ENCODE measurements around the gene ALPI.
A peak's percentile ranks its signal among the peaks of the same experiment; 100 is the strongest.
"Not testable (repeated sequence)": the region's sequence is repeated elsewhere in the genome, so short reads cannot be mapped to it uniquely, and the experiment has no call there.

The ALPI gene

DNA sequence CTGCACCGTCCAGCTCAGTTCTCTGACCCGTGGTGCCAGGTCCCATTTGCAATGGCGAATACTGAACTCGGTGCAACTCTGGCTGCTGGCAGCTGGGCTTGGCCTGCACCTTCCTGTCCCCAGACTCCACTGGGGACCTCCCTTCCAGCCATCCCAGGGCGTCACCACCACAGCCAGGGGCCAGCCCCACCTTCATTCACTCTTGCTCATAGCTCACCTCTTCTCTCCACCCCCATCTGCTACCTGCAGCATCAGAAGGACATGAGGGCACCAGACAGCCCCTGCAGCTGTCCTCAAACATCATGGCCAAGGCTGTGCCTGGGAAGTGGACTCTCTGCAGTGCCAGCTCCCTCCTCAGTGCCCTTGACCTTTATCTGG is 16.2 kb upstream of the ALPI start:
- Histone ChIP-seq H3K4me2 (peak overlapping the region in 1 of 11 experiments; percentile 3; a peak in 1 of 22 replicates), H3K4me1 (peaks cover 4 to 17% (median 8%) of the 10 kb centered on the region in 10 experiments; a peak in 16 of 20 replicates), H3K27me3 (no peaks in the 10 kb centered on the region), H4K20me1 (0 out of 22 replicates have a peak, but pooled peaks cover 0 to 5% (median 0%) of the 10 kb centered on the region in 11 experiments), H3K4me3 (no peak overlapping the region), H3K9me3 (replicated peaks in 1 of 11) (no peaks in the 10 kb centered on the region), H3K9ac (no peak overlapping the region), H3K36me3 (no peaks in the 10 kb centered on the region), H3K27ac (no peak overlapping the region)
- TF ChIP-seq Cebpa-rat (IDR thresholded peaks at IDR 0.05), result no peak

DNA sequence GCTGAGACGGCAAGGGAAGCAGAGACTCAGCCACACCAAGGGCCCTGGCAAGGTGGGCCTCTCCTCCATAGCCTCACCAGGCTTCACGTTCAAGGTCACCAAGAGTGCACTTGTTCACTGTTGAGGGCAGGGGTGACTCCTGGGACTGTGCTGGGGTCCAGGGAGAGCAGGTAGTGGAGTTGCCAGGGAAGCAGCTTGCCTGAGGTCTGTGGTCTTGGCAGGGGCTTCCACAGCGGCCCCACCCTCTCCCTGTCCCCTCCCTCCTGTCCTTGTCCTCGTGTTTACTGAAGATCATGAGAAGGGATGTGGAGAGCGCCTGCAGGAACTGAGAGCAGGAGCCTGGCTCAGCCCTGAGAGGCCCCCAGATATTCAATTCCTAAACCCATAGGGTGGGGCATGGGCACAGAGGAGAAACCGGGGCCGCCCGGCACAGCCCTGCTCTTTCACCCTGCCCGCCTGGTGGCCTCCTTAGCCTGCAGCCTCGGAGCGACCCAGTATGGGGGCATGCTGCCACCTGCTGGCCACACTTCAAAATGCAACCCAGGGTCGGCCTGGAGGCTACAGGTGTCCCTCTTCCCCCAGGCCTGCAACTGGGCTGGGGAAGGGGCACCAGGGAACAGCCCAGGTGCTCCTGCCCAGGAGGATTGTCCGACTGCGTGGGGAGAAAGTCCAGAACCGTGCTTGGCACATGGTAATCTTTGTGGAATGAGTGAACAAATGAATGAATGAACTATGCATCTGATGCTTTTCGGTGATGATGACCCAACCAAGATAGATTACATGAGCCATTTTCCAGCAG is 15.5 kb upstream of the ALPI start:
- H3K36me3 ChIP-seq; H3K9me3 ChIP-seq (replicated peaks in 1 of 11); H3K27me3 ChIP-seq; H3K4me3 ChIP-seq; H3K9ac ChIP-seq; H4K20me1 ChIP-seq; H3K27ac ChIP-seq: not testable (repeated sequence)
- Histone ChIP-seq H3K4me2 (peak overlapping the region in 6 of 11 experiments; percentile 23 to 56 (median 36); a peak in 7 of 22 replicates), H3K4me1 (peaks cover 4 to 13% (median 7%) of the 10 kb centered on the region in 10 experiments; a peak in 14 of 20 replicates)

DNA sequence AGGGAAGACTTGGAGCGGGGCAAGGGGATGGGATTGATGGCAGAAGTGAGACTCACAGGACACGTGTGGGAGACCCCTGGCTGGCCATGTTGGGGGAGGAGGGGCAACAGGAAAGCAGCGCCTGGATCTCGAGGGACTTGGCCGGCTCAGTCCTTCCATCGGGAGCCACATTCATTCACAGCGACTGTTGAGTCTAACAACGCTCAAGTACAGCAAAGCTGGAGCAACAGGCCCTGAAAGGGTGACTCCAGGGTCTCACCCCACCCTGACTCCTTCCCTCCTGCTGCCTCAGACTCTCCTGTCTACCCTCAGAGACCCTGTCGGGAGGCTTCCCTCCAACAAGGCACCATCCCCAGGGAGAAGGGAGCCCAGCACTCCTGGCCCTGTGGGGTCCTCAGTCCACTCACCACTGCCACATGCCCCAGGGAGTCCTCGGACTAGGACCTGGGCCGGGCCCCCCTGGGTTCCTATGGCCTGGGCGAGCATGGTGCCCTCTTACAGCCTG is 14.8 kb upstream of the ALPI start:
- H3K9ac ChIP-seq, result no peak overlapping the region

DNA sequence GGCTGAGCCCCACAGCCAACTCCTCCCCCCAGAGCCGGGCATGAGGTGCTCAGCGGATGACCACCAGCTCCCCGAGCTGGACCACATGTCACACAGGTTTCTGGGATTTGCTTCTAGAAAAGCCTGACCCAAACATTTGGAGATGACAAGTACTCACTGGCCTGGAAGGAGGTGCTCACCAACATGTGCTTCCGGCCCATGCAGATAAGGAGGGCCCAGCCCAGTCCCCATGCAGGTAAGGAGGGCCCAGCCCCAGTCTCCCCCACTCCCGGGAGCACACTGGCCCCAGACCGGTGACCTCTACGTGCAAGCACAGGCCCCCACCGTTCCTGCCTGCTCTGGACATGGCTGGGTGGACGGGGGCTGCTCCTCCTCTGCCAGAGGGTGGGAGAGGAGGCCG is 14.0 kb upstream of the ALPI start:
- H3K4me2 ChIP-seq; H3K27me3 ChIP-seq; H3K9ac ChIP-seq; H3K27ac ChIP-seq; H4K20me1 ChIP-seq; H3K9me3 ChIP-seq (replicated peaks in 1 of 11); H3K4me3 ChIP-seq; H3K36me3 ChIP-seq: not testable (repeated sequence)
- peaks cover 4 to 13% (median 7%) of the 10 kb centered on the region in 10 experiments; a peak in 14 of 20 replicates for H3K4me1 ChIP-seq

More for the DNA sequence above, 14.8 kb upstream of the ALPI start:
- Histone ChIP-seq H3K36me3 (no peaks in the 10 kb centered on the region), H3K4me2 (no peak overlapping the region), H3K27me3 (no peaks in the 10 kb centered on the region), H3K4me3 (no peak overlapping the region), H3K27ac (no peak overlapping the region), H4K20me1 (0 out of 22 replicates have a peak, but pooled peaks cover 0 to 5% (median 0%) of the 10 kb centered on the region in 11 experiments), H3K9me3 (replicated peaks in 1 of 11) (no peaks in the 10 kb centered on the region), H3K4me1 (peaks cover 4 to 13% (median 7%) of the 10 kb centered on the region in 10 experiments; a peak in 14 of 20 replicates)
- no peak for TF ChIP-seq Cebpa-rat (IDR thresholded peaks at IDR 0.05)

DNA sequence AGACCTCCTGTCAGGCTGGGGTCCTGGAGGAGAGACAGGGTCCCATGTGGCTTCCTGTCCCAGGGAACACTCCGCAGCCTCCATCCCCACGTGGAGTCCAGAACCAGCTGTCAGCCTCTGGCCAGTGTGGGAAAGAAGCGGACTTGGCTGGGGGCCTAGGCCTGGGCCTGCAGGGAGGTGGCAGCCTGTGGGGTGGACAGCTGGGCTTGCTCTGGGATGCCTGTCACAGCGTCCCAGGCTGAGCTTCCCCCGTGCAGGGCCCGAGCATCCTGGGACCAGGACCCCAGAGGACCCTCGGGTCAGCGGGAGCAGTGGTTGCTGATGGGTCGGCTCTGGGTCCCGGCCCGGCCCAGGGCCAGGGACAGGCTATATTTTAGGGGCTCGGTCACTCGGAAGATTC is 13.5 kb upstream of the ALPI start:
- H3K9ac ChIP-seq; H3K4me3 ChIP-seq; H3K36me3 ChIP-seq; H3K27ac ChIP-seq; H3K9me3 ChIP-seq (replicated peaks in 1 of 11); H3K27me3 ChIP-seq; H4K20me1 ChIP-seq; H3K4me2 ChIP-seq: not testable (repeated sequence)
- H3K4me1 ChIP-seq, result peaks cover 4 to 13% (median 7%) of the 10 kb centered on the region in 10 experiments; a peak in 14 of 20 replicates

DNA sequence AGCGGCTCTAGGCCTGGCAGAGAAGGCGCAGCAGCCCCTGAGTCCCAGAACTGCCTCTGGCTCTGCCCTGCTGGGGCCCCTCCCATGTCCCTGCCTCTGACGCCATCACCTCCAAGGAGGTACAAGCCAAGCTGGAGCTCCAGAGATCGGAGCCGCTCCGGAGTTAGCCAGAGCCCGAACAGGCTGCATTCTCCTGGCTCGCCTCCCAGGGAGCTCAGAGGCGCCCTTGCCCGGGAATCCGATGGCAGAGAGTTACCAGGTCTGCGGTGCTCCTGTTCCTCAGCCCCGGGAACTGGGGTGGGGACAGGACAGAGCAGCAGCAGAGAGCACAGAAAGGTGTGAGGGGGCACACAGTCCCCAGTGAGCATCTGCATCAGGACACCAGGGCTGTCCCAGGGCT is 12.9 kb upstream of the ALPI start:
- not testable (repeated sequence) for H4K20me1 ChIP-seq; H3K9ac ChIP-seq; H3K36me3 ChIP-seq; H3K4me3 ChIP-seq; H3K9me3 ChIP-seq (replicated peaks in 1 of 11); H3K27ac ChIP-seq; H3K4me2 ChIP-seq; H3K27me3 ChIP-seq
- H3K4me1 ChIP-seq, result peaks cover 4 to 13% (median 7%) of the 10 kb centered on the region in 10 experiments; a peak in 14 of 20 replicates

DNA sequence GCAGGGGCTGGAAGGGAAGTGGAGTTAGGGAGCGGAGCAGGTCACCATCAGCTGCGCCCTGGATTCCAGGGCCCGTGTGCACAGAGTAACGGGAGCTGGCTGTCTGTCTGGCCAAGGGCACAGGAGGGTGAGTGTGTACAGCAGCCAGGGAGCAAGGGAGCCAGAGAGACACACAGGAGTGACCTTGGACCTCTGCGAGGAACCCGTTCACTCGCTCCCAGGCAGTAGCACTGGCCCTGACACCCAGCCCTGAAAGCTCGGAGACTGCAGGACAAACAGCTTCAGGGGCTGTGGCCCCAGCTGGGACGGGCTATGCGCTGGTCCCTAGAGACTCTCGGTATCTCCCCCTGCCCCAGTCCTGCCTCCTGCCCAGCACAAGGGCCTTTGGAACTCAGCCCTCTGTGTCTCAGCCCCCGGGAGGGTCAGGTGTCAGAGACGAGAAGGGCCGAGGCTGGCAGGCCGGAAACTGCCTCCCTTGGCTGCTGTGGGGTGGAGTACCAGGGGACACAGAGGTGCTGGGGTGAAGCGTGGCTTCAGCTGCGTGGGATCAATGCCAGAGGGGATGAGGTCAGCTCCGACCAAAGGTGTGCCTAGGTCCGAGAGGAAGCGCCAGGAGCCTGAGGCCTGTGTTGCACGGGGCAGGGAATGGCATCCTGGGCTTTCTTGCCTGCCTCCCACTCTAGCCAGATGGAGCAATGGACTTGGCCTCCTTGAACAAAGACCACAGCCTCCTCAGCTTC is 12.1 kb upstream of the ALPI start:
- H4K20me1 ChIP-seq; H3K27me3 ChIP-seq; H3K9me3 ChIP-seq (replicated peaks in 1 of 11); H3K4me3 ChIP-seq; H3K36me3 ChIP-seq: not testable (repeated sequence)
- Histone ChIP-seq H3K27ac (peak overlapping the region in 5 of 11 experiments; percentile 14 to 69 (median 61); a peak in 9 of 22 replicates), H3K4me2 (peak overlapping the region in 8 of 11 experiments; percentile 4 to 49 (median 42); a peak in 14 of 22 replicates), H3K4me1 (peaks cover 4 to 16% (median 7%) of the 10 kb centered on the region in 10 experiments; a peak in 14 of 20 replicates), H3K9ac (peak overlapping the region in 3 of 11 experiments; percentile 12 to 48 (median 35); a peak in 3 of 22 replicates)

DNA sequence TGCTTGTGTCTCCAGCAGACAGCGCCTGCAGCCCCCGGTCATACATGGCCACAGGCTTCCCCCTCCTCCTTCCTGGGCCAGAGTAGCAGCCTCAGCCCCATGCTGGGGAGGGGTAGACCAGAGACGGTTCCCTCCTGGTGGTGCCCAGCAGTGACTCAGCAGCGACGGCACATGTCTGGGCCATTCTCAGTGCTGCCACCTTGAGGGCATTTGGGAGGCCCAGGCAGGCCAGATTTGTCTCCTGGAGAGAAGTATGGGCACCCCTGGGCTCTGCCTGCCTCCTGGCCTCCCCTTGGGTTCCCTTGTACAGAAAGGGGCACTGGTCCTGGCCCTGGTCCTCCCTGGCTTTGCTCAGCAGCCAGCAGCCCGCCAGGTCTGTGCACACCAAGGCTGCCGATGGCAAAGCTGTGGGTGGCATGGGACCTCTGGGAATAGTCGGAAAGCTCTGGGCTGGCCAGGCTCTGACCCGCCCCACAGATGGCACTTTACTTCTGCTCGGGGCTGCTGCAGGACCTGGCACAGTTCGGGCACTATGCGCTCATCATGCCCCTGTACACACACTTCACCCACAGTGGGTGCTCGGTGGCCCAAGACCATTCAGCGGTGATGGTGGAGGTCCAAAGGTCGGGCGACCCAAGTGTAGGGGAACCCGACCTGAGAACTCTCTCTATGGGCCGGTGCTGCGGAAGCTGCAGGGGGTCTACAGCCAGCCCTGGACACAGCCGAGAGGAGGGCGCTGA is 11.4 kb upstream of the ALPI start:
- TF ChIP-seq Cebpa-rat (IDR thresholded peaks at IDR 0.05), result no peak
- no peaks in the 10 kb centered on the region for H3K36me3 ChIP-seq
- H3K4me1 ChIP-seq, result peaks cover 4 to 16% (median 7%) of the 10 kb centered on the region in 10 experiments; a peak in 14 of 20 replicates
- peak overlapping the region in 8 of 11 experiments; percentile 4 to 49 (median 42); a peak in 13 of 22 replicates for H3K4me2 ChIP-seq
- peak overlapping the region in 3 of 11 experiments; percentile 12 to 48 (median 35); a peak in 3 of 22 replicates for H3K9ac ChIP-seq
- no peaks in the 10 kb centered on the region for H3K27me3 ChIP-seq
- H4K20me1 ChIP-seq, result no peaks in the 10 kb centered on the region
- no peak overlapping the region for H3K4me3 ChIP-seq
- peak overlapping the region in 5 of 11 experiments; percentile 14 to 69 (median 61); a peak in 9 of 22 replicates for H3K27ac ChIP-seq
- H3K9me3 ChIP-seq (replicated peaks in 1 of 11), result no peaks in the 10 kb centered on the region

DNA sequence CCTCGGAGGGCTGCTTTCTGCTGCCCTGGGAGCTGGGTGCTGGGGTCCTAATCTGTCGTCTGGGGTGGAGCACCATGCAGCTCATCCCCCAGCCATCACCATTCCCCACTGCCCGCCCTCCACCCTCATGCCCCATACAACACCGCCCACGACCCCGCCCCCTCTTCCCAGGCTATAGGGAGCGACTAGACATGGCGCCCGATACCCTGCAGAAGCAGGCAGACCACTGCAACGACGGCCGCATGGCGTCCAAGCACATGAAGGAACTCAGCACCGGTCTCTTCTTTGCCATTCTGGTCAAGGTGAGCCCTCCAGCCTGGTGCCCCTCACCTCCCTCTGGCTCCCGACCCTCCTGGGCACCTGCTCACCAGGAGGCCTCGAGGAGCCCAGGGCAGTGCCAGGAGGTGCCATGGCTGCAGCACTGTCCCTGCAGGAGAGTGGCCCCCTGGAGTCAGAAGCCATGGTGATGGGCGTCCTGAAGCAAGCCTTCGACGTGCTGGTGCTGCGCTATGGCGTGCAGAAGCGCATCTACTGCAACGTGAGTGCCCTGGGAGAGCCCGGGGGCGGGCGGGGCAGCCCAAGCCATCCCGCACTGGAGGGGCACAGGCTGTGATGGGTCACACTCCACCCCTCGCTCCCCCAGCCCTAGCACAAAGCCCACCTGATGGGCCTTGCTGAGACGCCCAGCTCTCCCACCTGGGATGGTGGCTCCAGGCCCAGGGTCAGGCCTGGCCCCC is 10.6 kb upstream of the ALPI start:
- H3K36me3 ChIP-seq; H3K9ac ChIP-seq; H3K9me3 ChIP-seq (replicated peaks in 1 of 11): not testable (repeated sequence)

DNA sequence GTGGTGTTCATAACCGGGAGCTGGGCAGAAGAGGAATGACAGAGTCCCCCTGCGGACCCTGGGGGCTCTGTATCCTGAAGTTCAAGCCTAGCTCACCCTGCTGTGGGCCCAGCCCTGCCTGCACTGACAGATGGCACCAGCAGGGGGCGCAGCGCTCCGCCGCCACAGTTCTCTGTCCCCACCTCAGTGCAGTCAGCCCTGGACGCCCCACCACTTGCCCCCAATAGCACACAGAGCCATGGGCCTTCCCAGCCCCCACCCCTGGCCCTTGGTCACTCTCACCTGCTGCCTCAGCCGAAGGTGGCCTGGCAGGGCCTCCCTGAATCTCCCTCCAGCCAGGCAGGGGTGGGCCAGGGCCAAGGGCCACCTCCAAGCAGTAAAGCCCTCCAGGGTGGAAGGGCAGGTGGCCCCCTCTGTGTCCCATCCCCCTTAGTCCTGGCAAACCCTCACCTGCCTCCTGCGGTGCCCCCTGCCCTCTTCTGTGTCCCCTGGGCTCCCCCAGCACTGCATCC is 9.6 kb upstream of the ALPI start:
- H3K9me3 ChIP-seq (replicated peaks in 1 of 11); H4K20me1 ChIP-seq; H3K36me3 ChIP-seq; H3K9ac ChIP-seq; H3K4me3 ChIP-seq; H3K4me2 ChIP-seq; H3K27ac ChIP-seq; H3K27me3 ChIP-seq: not testable (repeated sequence)
- peaks cover 4 to 22% (median 10%) of the 10 kb centered on the region in 10 experiments; a peak in 14 of 20 replicates for H3K4me1 ChIP-seq

More for the DNA sequence above, 10.6 kb upstream of the ALPI start:
- not testable (repeated sequence) for H3K4me2 ChIP-seq, H4K20me1 ChIP-seq, H3K27ac ChIP-seq, H3K4me3 ChIP-seq, H3K27me3 ChIP-seq
- H3K4me1 ChIP-seq, result peaks cover 4 to 22% (median 10%) of the 10 kb centered on the region in 10 experiments; a peak in 14 of 20 replicates

Data from BLaER1 treated with 17β-estradiol and CSF1 and Interleukin-3, amounts not matched to agents 10 nM and 100 nM (cell line).